Esophagus squamous epithelium (tissue), 5 donors: ENCODE data around the gene GATA5. TPM values are rescaled to one million over a fixed set of nuclear protein-coding genes. Genes with fewer than 3 reads are reported as not detected.
A peak's percentile ranks its signal among the peaks of the same experiment; 100 is the strongest.

ENCODE experiments used
- DNase-seq: peaks from one replicate; lab custom pipeline; 2025; lab: John Stamatoyannopoulos, UW
- H3K27ac ChIP-seq, 4 donors: fragments of 200-600 bp; sonication (generic); one replicate each; pipeline ENCODE4 v1.5.1; 2016 to 2019; ENCODE audit warnings: mild to moderate bottlenecking in 1 of 4
- H3K27me3 ChIP-seq, 4 donors: fragments of 200-600 bp; sonication (generic); 1 replicate in 3 of 4; 2 replicates in 1 of 4; pipeline versions ENCODE4 v1.5.1 to v1.6.0; 2017 to 2021; ENCODE audit warnings: antibody characterized with exemption in 1 of 4
- H3K36me3 ChIP-seq, 3 donors: fragments of 200-600 bp; sonication (generic); one replicate each; pipeline ENCODE4 v1.5.1; 2016 to 2019
- H3K4me1 ChIP-seq, 3 donors: fragments of 200-600 bp; sonication (generic); one replicate each; pipeline ENCODE4 v1.5.1; 2017 to 2019
- H3K4me3 ChIP-seq, 4 donors: fragments of 200-600 bp; sonication (generic); 1 replicate in 3 of 4; 2 replicates in 1 of 4; pipeline ENCODE4 v1.5.1; 2016 to 2019; ENCODE audit warnings: mild to moderate bottlenecking in 2 of 4, moderate library complexity in 1 of 4
- H3K9me3 ChIP-seq, 3 donors: fragments of 200-600 bp; sonication (generic); one replicate each; pipeline ENCODE4 v1.5.1; 2016 to 2019
- POLR2A ChIP-seq, 4 donors: fragments of 450-650 bp; IDR thresholded peaks; one replicate each; pipeline ENCODE4 v1.6.1; 2017; ENCODE audit warnings: antibody characterized with exemption in 4 of 4, mild to moderate bottlenecking in 4 of 4, moderate library complexity in 3 of 4
- WGBS, 2 donors: methylation state at CpG; one replicate each; pipeline ENCODE4 v1.1.5; 2018; 5-methylcytosine and 5-hydroxymethylcytosine counted together
- intact Hi-C: fragments of 100-400 bp; cut with DNase I; formaldehyde crosslinking; loops from one replicate; pipeline ENCODE4 v1.15.0; 2022
- total RNA-seq, 4 donors: library from RNA; depleted of rRNA; stranded (reverse); fragments of >200 nt; gene quantifications; one replicate each; pipeline ENCODE4 v1.1.0, GENCODE V29; 2016
- TF ChIP-seq, protein P1 (sequence below), 6 experiments: fragments of 450-650 bp in 4 of 6; fragments of 200-600 bp in 2 of 6; sonication (generic) in 2 of 6; IDR thresholded peaks; one replicate each; pipeline ENCODE4 v1.5.1; 2016 to 2019; ENCODE audit warnings: antibody characterized with exemption in 6 of 6, mild to moderate bottlenecking in 4 of 6, moderate library complexity in 4 of 6
- donor health status: DM: yes; HTN: yes; CAD: no.

Gene GATA5
- total RNA-seq, 4 donors from 2014 or later: 0.19 to 0.85 TPM; not detected in 2

DNA sequence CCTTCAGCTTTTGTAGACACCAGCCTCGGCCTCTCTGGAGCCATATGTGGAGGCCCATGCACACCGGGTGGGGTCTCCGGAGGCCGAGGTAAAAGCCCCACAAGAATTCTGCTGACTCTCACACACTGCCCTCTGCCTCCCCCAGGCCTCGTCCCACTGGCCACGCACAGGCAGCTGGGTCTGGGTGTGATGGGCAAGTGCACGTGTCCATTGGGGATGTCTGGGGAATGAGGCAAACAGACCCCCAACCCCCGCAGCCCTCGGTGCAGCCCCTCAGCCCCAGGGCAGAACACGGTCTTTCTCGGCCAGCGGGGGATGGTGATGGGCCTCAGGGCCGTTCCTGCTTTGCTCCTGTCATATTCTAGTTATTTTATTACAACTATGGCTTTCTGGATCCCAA lies 44.0 kb upstream of the GATA5 start:
- H3K36me3 ChIP-seq: no peaks in the 10 kb centered on the region
- intact Hi-C loops: no loop called here
- H3K9me3 ChIP-seq: no peaks in the 10 kb centered on the region
- peaks cover 0 to 86% (median under 1%) of the 10 kb centered on the region in 4 donors for H3K27me3 ChIP-seq
- no peak overlapping the region for H3K27ac ChIP-seq
- WGBS, 2 donors: 68 to 72% methylated on average over 4 to 6 of the region's 13 CpGs
- peaks cover 0 to 14% (median 3%) of the 10 kb centered on the region in 3 donors for H3K4me1 ChIP-seq
- no peak overlapping the region for H3K4me3 ChIP-seq
- TF ChIP-seq, protein P1, sequence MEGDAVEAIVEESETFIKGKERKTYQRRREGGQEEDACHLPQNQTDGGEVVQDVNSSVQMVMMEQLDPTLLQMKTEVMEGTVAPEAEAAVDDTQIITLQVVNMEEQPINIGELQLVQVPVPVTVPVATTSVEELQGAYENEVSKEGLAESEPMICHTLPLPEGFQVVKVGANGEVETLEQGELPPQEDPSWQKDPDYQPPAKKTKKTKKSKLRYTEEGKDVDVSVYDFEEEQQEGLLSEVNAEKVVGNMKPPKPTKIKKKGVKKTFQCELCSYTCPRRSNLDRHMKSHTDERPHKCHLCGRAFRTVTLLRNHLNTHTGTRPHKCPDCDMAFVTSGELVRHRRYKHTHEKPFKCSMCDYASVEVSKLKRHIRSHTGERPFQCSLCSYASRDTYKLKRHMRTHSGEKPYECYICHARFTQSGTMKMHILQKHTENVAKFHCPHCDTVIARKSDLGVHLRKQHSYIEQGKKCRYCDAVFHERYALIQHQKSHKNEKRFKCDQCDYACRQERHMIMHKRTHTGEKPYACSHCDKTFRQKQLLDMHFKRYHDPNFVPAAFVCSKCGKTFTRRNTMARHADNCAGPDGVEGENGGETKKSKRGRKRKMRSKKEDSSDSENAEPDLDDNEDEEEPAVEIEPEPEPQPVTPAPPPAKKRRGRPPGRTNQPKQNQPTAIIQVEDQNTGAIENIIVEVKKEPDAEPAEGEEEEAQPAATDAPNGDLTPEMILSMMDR (IDR thresholded peaks at IDR 0.05): no peak
- no peak for TF ChIP-seq POLR2A (IDR thresholded peaks at IDR 0.05)
- no peak for DNase-seq

DNA sequence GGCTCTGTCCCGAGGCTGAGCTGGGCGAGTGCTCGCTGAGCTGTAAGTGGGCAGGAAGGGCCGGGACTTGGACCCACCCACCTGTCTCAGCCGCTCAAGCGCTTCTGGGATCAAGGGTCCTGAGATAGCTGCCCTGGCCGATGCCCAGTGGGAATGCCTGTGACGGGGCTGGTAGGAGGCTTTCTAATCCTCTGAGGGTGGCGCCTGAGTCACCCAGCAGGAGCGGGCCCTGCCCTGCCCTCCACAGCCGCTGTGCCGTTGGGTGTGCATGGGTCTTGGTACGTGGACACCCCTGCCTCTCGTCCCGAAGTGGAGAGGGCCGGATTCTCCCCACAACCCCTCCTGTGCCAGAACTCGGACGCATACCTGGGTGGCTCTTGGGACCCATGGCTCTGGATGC lies 43.1 kb upstream of the GATA5 start:
- intact Hi-C loops: no loop called here
- Histone ChIP-seq H3K9me3 (no peaks in the 10 kb centered on the region), H3K27ac (no peak overlapping the region), H3K4me1 (peaks cover 0 to 5% (median 0%) of the 10 kb centered on the region in 3 donors), H3K4me3 (no peak overlapping the region), H3K36me3 (no peaks in the 10 kb centered on the region), H3K27me3 (peaks cover 0 to 86% (median 3%) of the 10 kb centered on the region in 4 donors)
- WGBS, 2 donors: 90% methylated on average over 2 of the region's 18 CpGs; no CpG with 5 or more reads in 1 of the 2 donors
- TF ChIP-seq POLR2A (IDR thresholded peaks at IDR 0.05): no peak
- TF ChIP-seq, protein P1 (IDR thresholded peaks at IDR 0.05): no peak
- no peak for DNase-seq

DNA sequence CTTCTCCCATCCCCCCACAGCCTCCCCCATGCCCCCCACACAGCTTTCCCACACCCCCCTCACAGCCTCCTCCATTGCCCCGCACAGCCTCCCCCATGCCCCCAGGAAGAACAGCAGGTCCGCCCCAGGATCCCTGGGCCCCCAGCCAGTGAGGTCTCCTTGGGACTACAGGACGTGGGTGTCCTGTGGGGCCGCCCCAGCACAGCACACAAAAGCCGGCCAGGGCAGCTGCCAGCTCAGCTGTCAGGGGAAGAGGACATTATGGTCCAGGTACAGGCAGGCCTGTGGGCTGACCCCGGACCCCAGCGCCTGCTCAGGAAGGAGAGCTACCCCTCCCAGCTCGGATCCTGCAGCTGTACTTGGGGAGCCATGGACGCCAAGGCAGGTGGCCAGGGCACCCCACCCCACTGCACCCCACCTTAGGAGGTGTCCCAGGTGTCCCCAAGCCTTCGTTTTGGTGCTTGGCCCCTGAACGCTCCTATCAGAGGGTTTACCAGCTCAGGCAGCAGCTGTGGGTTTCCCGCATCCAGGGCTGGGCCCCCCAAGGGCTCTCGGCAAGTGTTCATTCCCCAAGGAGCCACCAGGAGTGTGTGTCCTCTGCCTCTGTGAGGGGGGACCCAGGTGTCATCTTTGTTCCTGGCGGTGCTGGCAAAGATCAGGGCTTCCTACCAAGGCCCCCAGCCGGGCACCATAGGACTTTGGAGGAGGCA lies 42.3 kb upstream of the GATA5 start:
- Histone ChIP-seq H3K27ac (no peak overlapping the region), H3K9me3 (no peaks in the 10 kb centered on the region), H3K27me3 (peaks cover 0 to 86% (median 3%) of the 10 kb centered on the region in 4 donors), H3K4me3 (no peak overlapping the region), H3K4me1 (no peaks in the 10 kb centered on the region), H3K36me3 (no peaks in the 10 kb centered on the region)
- intact Hi-C loops: no loop called here
- 82% methylated on average over 2 of the region's 15 CpGs; no CpG with 5 or more reads in 1 of the 2 donors for WGBS, 2 donors
- TF ChIP-seq POLR2A (IDR thresholded peaks at IDR 0.05): no peak
- TF ChIP-seq, protein P1 (IDR thresholded peaks at IDR 0.05): no peak
- DNase-seq: no peak

DNA sequence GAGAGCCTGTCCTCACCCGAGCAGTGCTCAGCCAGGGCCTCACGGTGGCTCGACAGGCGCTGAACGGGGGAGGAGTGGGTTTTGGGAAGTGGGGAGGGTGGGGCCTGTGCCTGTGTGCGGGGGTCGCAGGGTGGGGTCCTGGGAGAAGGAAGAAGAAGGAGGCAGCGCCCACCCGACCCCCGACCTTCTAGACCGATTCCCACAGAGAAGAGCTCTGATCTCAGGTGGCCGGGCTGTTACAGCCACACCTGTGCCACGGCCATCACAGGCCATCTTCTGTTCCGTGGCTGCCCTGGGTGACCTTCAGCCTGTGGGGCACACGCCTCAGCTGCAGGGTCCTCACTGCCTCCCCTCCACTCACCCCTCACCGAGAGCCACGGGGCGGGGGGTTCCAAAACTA lies 41.4 kb upstream of the GATA5 start:
- intact Hi-C loops: no loop called here
- Histone ChIP-seq H3K27me3 (peaks cover 0 to 86% (median 3%) of the 10 kb centered on the region in 4 donors), H3K4me1 (no peaks in the 10 kb centered on the region), H3K27ac (no peak overlapping the region), H3K36me3 (no peaks in the 10 kb centered on the region), H3K9me3 (no peaks in the 10 kb centered on the region), H3K4me3 (no peak overlapping the region)
- WGBS, 2 donors: 45 to 51% methylated on average over 2 to 7 of the region's 18 CpGs
- TF ChIP-seq, protein P1 (IDR thresholded peaks at IDR 0.05): no peak
- no peak for TF ChIP-seq POLR2A (IDR thresholded peaks at IDR 0.05)
- no peak for DNase-seq

DNA sequence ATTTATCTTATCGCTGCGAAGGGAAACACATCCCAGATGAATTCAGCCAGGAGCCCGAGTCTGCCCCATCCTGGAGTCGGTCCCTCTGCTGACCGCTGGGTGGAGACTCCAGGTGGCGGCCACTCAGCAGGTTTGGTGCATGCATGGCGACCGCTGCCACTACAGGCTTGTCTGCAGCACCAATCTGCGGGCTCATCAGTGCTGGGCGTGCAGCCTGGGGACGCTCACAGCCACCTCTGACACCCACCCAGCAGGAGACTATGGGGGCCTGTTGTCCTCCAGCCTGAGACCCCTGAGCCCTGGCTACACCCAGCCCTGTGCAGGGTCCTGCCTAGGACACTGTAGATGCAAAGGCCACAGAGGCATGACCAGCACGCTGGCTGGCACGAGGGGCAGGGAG lies 40.5 kb upstream of the GATA5 start:
- TF ChIP-seq, protein P1 (IDR thresholded peaks at IDR 0.05): peak in 1 of 6 experiments; percentile 30
- no peak for TF ChIP-seq POLR2A (IDR thresholded peaks at IDR 0.05)
- Histone ChIP-seq H3K4me3 (no peak overlapping the region), H3K27ac (no peak overlapping the region), H3K4me1 (no peaks in the 10 kb centered on the region), H3K9me3 (no peaks in the 10 kb centered on the region), H3K27me3 (peaks cover 0 to 87% (median 3%) of the 10 kb centered on the region in 4 donors), H3K36me3 (no peaks in the 10 kb centered on the region)
- DNase-seq: no peak
- intact Hi-C loops: no loop called here
- WGBS, 2 donors: 84% methylated on average over 6 of the region's 13 CpGs; no CpG with 5 or more reads in 1 of the 2 donors
